DMS 273 treated with DMSO at 0.1 percent for 48 hours (cell line): ENCODE measurements around the gene PPIC.
"Not testable (repeated sequence)": the region's sequence is repeated elsewhere in the genome, so short reads cannot be mapped to it uniquely, and the experiment has no call there.

Experiments used
- DNase-seq: peaks from one replicate; lab custom pipeline; 2025; lab: John Stamatoyannopoulos, UW

Gene PPIC

DNA sequence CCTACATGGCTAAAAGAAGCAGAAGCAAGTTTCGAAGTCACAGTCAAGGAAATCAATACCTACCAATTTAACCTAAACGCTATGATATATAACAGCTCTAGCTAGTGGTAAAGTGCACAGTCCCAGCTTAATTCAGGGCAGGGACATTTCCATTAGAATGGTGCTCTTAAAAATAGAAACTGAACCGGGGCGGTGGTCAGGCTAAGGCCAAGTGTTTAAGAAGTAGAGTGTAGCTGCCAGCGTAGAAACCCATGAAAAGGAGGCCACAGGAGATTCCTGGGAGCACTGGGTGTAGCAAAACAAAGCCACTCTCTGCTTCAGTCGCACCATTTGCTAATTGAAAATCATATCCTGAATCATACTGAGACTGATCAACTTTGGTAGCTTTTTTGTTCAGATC lies 28.8 kb downstream of the PPIC start:
- no peak for DNase-seq

DNA sequence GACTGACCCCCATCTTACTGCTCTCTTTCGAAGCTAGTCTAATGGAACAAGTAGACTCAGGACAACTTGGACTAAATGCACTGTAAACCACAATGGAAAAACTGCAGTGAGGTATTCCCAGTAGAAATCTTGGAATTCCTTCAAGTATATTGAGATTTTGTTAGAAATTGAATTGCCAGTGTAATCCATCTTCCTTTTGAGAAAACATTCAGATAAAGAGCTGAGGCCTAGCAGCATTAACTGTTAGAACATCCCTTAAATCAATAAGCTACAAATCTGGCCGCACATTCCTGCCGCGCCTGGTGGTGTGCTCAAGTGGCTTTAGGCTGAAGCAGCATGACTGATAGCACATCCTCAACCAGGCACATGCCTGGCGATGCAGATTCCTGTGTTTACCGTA lies 29.3 kb downstream of the PPIC start:
- no peak for DNase-seq

DNA sequence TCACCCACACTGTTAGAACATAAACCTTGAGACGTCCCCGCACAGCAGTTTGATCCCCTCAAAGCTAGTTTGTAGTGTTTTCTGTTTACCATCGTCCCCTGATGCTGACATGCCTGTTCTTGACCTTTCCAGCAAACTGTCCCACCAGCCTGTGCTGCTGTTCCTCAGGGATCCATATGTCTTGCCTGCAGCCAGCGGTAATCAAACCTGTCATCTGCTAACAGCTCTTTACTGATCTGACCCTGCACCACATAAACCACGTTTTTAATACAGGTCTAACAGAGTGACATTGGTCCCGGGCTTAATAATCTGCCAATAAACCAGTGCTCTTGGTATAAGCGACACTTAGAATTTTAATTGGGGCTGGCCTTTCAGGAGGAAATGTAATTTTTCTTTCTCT lies 34.7 kb downstream of the PPIC start:
- no peak for DNase-seq

DNA sequence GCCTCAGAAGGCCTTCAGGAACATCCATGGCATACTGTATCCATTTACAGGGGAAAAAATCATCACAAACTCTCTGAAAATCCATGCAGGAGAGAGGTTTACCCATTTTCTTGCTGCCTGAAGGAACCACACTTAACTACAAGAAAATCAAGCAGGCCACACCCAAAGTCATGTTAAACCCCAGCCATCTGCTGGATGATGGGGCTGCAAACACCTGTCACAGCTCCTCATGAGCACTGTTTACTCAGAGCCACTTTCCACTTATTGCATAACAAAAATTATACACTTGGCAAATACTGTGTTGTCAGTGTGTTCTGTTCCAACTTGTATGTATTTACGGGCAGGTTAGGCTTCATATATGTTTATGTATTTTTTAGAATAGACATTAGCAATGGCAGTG lies 35.8 kb downstream of the PPIC start:
- peak; percentile 62 for DNase-seq

DNA sequence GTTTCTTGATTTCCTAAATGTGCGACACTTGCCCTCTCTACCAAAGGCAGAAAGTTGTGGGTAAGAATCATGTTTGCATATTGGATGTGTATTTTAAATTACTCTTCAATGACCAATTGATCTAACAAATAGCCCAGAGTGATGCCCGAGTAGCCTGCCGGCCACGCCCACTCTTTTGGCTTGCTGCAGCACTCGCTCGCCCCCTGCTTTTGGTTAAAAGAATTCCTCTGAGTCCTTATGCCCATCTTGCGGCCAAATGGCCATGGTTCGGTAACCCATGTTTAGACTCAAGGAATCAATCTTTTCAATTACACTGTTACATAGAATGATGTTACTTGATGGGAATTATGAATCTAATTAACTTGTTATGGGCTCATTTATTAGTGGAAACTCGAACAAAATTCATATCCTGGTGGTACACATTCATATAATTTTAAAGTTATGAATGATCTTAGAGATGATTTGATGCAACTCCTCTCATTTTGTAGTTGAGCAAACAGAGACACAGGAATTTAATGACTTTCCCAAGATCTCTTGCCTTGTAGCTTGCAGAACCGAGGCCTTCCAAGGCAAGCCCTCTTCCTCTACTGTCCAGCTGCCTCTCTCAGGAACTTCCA lies 36.5 kb downstream of the PPIC start:
- no peak for DNase-seq

DNA sequence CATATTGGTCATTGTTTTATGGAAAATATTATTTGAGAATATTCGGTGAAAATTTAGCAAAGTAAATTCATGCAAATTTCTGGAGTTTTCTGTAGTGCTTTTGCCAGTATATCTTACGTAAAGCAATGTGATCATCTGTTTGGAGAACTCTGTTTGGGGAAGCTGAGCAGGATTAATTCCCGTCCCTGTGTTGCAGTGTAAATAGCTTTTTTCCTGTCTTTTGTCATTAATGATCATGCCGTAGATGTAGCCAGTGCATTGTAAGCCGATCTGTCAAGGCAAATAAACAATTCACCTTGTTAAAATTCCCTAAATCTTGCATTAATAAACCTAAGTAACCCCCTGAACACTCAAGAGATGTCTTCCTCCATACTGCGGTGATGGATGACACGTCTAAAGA lies 39.2 kb downstream of the PPIC start:
- no peak for DNase-seq

DNA sequence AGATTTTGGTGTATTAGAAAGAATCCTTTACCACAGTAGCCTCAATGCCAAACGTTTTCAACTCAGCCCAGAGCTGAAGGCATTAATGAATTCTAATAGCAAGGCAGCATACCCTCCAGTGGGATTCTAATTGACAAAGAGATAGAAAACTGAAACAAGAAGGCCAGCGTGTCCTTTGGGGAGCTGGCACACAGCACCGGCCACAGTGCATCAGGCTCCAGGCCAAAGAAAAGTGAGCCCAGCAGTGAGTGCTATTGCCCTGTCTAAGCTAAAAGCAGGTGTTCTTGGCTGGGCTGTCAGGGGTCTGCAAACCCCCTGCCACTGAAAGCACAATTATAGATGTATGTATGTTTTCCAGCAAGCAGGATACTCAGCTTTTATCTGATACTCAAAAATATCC lies 40.4 kb downstream of the PPIC start:
- DNase-seq, result no peak

DNA sequence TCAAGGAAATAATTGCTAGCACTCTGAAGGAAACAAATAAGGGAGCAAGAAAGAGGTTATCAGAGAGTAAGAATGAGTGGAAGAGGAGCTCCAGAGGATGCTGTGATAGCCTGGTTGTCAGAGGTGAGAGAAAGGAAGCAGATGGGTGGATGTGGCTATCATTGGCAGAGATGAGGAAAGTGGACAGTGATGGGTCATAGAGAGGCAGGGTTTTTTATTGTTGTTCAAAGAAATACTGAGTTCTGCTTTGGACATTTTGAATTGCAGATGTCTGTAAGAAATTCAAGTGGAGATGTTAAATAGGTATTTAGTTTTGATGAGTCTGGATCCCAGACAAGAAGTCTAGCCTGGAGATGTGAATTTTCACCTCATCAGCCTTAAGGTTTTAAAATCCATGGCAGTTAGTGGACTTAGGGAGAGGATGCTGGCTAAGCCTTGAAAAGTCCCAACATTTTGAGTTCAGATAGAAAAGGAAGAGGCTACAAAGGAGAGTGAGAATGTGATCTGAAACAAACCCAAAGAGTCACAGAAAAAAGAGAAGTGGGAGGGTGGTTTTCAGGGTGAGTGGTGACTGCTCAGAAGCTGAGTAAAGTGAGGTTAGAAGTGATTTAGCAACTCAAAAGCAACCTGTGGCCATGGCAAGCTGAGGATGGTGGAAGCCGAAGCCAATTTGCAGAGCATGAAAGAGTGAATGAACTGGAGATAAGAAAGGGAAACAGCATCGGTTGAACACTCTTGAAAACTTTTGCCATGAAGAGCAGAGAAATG lies 50.4 kb downstream of the PPIC start:
- no peak for DNase-seq

DNA sequence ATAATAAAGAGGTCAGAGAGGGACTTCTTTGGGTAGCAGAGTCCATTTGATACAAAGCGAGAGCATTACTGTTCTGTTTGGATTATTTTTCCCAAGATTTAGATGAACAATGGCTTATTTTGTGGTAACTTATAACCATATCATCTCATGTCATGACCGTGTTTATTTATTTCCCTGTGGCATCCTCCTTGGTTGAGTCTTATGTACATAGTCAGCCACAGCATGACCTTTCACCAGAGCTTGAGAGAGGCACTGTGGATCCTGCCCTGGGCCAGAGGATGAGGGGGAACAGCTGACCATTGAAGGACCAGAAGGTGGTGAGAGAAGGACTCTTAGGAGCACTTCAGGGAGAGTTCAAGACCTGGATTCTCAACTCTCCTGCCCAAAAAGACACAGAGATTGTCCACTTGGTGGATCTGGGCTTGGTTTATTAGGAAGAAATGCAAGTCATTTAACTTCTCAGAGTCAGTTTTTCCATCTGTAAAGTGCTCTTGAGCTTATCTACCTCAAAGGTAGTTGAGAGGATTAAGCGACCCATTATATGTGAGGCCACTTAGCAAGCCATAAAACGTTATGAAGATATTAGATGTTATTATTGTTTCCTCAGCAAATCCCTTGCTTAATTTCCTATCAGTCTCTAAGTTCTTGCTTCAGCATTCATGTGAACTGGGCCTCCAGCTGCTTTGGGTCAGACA lies 51.4 kb downstream of the PPIC start:
- no peak for DNase-seq

DNA sequence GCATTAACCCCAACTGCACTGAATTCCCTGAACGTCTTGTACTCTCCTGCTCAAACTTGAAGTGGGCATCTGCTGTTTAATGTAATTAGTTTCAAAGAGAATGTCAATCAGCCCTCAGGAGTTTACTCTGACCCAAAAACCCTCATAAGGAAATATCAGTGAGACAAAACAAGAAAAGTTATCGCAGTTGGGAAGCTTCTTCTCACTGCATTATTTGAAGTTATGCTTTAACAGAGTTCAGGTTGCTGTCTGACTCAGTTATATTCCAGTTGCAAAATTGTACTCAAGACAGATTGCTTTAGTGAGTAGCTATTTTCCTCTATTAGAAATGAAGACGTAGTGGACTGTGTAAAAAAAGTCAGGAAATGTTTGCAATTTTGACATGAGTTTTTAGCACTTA lies 52.1 kb downstream of the PPIC start:
- DNase-seq, result no peak

DNA sequence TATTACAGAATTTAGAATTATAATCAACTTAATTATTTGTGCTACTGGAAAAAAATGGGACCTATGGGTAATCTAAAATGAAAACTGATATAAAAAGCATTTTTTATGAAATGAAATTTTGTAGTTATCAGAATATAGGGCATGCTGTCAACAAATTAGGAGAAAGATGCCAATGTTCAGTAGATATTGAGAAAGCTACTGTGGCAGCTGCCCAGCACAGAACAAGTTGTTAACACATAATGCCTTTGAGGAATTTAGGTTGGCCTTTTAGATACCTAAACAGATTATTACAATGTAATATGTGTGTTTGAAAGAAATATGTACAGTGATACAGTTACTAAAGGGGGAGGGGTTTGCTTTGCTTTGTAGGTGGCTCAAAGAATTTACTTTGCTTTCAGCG lies 54.1 kb downstream of the PPIC start:
- DNase-seq, result no peak

DNA sequence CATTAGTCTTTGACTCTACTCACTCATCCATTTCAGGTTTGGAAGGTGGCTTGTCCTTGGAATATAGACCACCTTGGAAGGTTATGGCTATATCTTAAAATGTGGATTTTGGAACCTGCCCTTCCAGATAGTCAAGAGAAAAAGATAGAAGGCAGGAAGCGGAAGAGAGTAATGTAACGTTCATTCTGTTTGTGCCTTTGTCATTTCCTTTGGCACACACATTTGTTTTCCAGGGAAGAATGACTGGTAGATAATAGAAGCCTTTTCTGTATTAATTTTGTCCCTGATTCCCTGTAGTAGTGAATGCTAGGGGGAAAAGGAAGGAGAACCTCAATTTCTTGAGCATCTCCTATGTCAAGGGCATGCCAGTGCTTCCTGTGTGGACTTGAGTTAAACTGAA lies 54.7 kb downstream of the PPIC start:
- DNase-seq, result no peak

DNA sequence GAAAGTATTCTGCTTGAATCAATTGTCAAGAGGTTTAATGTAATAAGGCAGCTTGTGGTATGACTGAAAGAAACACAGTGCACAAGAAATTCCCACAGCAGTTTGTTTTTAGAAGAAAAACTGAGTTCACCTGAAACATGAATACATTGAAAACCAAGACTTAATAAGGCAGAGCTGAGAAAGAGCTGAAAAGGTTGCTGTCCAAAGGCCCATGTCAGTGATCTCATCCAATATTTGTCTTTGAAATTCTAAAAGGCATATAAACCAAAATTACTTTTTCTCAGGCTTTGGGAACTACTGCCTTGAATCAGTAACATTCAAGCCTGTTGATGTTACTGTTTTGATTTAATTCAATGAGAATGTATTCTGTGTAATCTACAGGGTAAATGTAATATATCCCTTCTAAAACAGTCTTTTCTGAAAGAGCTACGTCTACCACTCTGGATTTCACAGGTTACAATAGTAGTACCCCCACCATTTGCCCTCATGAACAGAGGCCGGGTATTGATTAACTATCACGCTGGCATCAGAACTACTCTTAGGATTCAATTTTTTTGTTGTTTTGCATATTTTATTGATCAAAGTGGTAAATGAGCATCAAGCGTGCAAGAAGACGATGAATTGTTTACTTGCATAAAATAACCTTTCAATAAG lies 57.8 kb downstream of the PPIC start:
- no peak for DNase-seq

DNA sequence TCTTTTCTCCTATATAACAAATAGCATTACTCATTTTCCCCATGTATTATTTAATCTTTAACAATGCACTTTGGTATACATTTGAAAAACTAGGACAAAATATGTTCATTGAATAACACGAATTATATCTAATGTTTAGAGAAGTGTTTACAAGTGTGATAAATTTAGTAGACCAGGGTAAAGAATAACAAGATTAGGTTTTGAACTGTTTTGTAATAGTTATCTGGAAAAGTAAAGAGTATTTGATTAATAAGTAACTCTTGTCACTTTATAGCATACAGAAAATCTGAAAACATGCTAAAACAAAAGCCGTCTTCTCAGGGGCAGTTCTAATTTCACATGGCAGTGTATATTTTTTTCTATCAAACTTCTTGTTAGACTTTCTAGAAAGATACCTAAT lies 58.5 kb downstream of the PPIC start:
- no peak for DNase-seq

DNA sequence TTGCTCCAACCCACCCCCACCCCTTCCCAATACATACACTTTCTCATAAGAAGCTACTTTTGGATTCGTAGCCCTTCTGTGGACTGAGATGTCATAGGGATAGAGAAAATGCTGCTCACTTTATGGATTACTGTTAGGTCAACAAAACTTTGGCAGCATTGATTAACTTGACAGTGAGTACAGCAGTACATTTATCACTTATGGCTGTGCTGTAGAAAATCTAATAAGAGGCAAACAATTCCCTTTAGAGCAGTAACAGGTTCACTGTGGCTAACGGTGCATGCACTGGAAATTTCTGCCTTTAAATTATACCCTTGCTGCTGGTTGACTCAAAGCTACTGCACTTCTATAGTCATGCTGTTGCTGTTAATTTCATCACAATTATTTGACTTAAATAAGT lies 59.2 kb downstream of the PPIC start:
- no peak for DNase-seq

DNA sequence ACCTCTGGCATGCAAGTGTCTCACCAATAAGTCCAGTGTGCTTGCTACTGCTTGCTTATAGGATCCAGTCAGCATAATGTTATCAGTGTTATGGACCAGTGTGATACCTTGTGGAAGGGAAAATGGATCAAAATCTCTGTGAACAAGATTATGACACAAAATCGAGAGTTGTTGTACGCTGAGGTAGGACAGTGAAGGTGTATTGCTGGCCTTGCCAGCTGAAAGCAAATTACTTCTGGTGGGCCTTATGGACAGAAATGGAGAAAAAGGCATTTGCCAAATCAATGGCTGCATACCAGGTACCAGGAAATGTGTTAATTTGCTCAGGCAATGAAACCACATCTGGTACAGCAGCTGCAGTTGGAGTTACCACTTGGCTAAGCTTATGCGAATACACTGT lies 62.3 kb downstream of the PPIC start:
- DNase-seq, result not testable (repeated sequence)

DNA sequence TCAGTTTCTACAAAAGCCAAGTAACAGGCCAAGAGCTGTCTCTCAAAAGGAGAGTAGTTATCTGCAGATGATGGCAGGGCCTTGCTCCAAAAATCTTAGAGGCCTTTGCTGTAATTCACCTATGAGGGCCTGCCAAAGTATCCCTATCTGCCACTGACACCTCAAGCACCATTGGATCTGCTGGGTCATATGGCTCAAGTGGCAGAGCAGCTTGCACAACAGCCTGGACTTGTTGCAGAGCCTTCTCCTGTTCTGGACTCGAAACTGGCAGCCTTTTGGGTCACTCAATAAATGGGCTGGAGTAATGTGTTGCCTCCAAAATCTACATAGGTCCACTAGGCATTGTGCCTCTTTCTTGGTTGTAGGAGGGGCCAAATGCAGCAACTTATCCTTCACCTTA lies 62.8 kb downstream of the PPIC start:
- DNase-seq, result not testable (repeated sequence)
